SK-N-MC (cell line): ENCODE measurements around the gene UNKL.

Source experiments
- EZH2 ChIP-seq: fragments of 200-600 bp; sonication (generic); IDR thresholded peaks from one replicate; pipeline ENCODE4 v1.6.1; 2017; ENCODE audit warnings: antibody characterized with exemption
- POLR2AphosphoS5 ChIP-seq: IDR thresholded peaks from 2 replicates; pipeline ENCODE4 v1.6.1; 2012; ENCODE audit warnings: mild to moderate bottlenecking, low read depth, low read length, borderline replicate concordance

DNA sequence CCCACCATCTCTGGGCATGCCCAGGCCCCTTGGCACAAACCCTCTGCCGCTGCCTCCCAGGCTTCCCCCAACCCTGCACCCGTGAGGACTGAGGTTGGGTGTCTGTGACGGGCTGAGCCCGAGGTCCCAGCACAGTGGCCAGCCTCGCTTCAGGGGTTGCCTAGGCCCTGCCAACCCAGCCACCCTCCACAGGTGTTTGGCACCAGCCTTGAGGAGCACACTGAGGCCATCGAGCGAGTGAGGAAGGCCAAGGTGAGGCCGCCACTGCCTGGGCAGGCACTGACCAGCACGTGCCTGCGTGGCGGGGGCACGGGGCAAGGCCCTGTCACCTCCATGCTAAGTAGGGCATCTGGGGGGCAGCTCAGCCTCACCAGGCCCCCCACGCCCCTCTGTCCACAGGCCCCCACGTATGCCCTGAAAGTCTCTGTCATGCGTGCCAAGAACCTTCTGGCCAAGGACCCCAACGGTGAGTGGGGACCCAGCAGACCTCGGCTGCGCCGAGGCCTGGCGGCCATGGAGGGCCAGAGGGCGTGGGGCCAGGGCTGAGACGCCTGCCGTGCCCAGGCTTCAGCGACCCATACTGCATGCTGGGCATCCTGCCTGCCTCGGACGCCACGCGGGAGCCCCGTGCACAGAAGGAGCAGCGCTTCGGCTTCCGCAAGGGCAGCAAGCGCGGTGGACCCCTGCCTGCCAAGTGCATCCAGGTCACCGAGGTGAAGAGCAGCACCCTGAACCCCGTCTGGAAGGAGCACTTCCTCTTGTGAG, 73.6 kb downstream of the UNKL start:
- TF ChIP-seq EZH2 (no peak), POLR2AphosphoS5 (no peak)
